ENCODE measurements around the gene CADM2.
A peak's percentile ranks its signal among the peaks of the same experiment; 100 is the strongest.
"Not testable (repeated sequence)": the region's sequence is repeated elsewhere in the genome, so short reads cannot be mapped to it uniquely, and the experiment has no call there.

CADM2 gene

GRCh38 chr3:85133691-85134420 is 175.1 kb downstream of the CADM2 start:
- not testable (repeated sequence) for H3K4me1 ChIP-seq (ENCODE audit: insufficient read depth, low read length); H2AFZ ChIP-seq (ENCODE audit: low read depth, low read length); H3K4me3 ChIP-seq (ENCODE audit: low read length); H3K27me3 ChIP-seq (ENCODE audit: insufficient read depth, low read length); H3K36me3 ChIP-seq (ENCODE audit: insufficient read depth, low read length); H3K9me3 ChIP-seq (ENCODE audit: low read length)

DNA sequence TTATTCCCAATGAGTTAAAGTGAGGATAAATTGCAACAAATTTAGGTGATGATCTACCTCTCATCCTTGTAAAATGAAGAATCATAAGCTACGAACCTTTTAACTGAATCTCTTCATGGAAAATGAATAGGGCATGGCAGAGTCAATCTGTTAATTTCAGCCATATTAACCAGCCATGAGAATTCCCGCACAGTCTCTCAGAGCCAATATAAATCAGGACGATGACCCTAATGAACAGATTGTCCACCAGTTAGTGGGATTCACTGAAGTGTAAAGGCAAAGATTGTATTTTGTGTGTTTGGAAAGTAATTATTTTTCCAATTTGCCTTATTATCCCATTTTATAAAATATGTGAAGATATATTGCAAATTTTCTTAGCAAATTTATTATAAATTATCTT is 183.8 kb downstream of the CADM2 start:
- Histone ChIP-seq H3K36me3 (ENCODE audit: insufficient read depth, low read length) (no peaks in the 10 kb centered on the region), H3K27me3 (ENCODE audit: insufficient read depth, low read length) (no peaks in the 10 kb centered on the region), H3K4me1 (ENCODE audit: insufficient read depth, low read length) (no peaks in the 10 kb centered on the region), H2AFZ (ENCODE audit: low read depth, low read length) (no peak overlapping the region), H3K9me3 (ENCODE audit: low read length) (no peaks in the 10 kb centered on the region), H3K4me3 (ENCODE audit: low read length) (no peak overlapping the region)

DNA sequence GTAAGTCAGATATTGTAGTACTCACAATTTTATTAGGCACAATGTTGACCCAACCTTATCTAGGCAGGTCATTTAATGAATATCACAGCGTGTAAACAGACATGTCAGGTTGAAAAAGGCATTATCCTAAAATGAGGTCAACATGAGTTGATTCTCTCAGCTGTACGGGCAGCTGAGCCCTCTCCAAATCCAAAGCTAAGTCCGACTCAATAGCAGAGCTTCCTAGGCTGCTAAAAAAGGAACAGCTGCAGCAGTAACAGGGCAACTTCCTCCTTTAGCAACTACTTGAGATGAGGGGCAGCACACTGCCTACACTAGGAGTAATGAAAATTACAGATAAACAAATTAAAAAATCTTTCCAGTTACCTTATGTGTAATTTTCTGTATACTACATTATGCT is 189.2 kb downstream of the CADM2 start:
- Histone ChIP-seq H3K9me3 (ENCODE audit: low read length) (no peaks in the 10 kb centered on the region), H3K4me1 (ENCODE audit: insufficient read depth, low read length) (no peaks in the 10 kb centered on the region), H3K36me3 (ENCODE audit: insufficient read depth, low read length) (no peaks in the 10 kb centered on the region), H2AFZ (ENCODE audit: low read depth, low read length) (no peak overlapping the region), H3K4me3 (ENCODE audit: low read length) (no peak overlapping the region), H3K27me3 (ENCODE audit: insufficient read depth, low read length) (no peaks in the 10 kb centered on the region)

- no peaks in the 10 kb centered on the region for H3K4me1 ChIP-seq (ENCODE audit: insufficient read depth, low read length)
- no peak overlapping the region for H2AFZ ChIP-seq (ENCODE audit: low read depth, low read length)
- no peak overlapping the region for H3K4me3 ChIP-seq (ENCODE audit: low read length)
- H3K36me3 ChIP-seq (ENCODE audit: insufficient read depth, low read length), result no peaks in the 10 kb centered on the region
- H3K27me3 ChIP-seq (ENCODE audit: insufficient read depth, low read length), result no peaks in the 10 kb centered on the region
- no peaks in the 10 kb centered on the region for H3K9me3 ChIP-seq (ENCODE audit: low read length)
These were observed 192.8 kb downstream of the CADM2 start for GRCh38 chr3:85151555-85151954.

DNA sequence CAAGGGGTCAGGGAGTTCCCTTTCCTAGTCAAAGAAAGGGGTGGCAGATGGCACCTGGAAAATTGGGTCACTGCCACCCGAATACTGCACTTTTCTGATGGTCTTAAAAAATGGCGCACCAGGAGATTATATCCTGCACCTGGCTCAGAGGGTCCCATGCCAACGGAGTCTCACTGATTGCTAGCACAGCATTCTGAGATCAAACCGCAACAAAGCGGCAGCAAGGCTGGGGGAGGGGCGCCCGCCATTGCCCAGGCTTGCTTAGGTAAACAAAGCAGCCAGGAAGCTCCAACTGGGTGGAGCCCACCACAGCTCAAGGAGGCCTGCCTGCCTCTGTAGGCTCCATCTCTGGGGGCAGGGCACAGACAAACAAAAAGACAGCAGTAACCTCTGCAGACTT is 194.5 kb downstream of the CADM2 start:
- H3K4me3 ChIP-seq (ENCODE audit: low read length); H3K36me3 ChIP-seq (ENCODE audit: insufficient read depth, low read length); H3K9me3 ChIP-seq (ENCODE audit: low read length); H3K4me1 ChIP-seq (ENCODE audit: insufficient read depth, low read length); H2AFZ ChIP-seq (ENCODE audit: low read depth, low read length); H3K27me3 ChIP-seq (ENCODE audit: insufficient read depth, low read length): not testable (repeated sequence)

DNA sequence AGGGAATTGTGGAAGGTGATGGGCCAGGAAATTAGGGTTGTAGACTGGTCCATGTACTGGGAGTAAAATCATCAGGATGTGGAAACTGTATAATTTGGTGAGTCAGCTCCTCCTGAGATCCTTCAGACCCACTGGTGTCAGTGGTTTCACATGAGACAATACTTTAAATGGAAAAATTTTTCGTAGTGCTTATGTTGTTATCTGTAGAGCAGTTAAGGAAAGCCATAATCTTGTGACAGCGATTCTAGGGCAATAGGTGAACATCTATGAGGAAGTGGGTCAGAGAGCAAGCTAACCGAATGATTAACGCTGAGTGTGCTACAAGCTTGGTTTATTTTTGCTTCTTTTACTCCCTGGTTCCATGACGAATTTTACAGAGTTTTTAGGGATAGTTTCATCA is 200.6 kb downstream of the CADM2 start:
- H3K4me3 ChIP-seq (ENCODE audit: low read length), result no peak overlapping the region
- H3K36me3 ChIP-seq (ENCODE audit: insufficient read depth, low read length), result no peaks in the 10 kb centered on the region
- H3K9me3 ChIP-seq (ENCODE audit: low read length), result no peaks in the 10 kb centered on the region
- peaks cover 4% of the 10 kb centered on the region for H3K4me1 ChIP-seq (ENCODE audit: insufficient read depth, low read length)
- no peak overlapping the region for H2AFZ ChIP-seq (ENCODE audit: low read depth, low read length)
- no peaks in the 10 kb centered on the region for H3K27me3 ChIP-seq (ENCODE audit: insufficient read depth, low read length)

GRCh38 chr3:85161544-85161943 is 202.8 kb downstream of the CADM2 start:
- Histone ChIP-seq H3K4me3 (ENCODE audit: low read length) (no peak overlapping the region), H3K36me3 (ENCODE audit: insufficient read depth, low read length) (no peaks in the 10 kb centered on the region), H3K9me3 (ENCODE audit: low read length) (no peaks in the 10 kb centered on the region), H3K4me1 (ENCODE audit: insufficient read depth, low read length) (peaks cover 7% of the 10 kb centered on the region), H3K27me3 (ENCODE audit: insufficient read depth, low read length) (no peaks in the 10 kb centered on the region), H2AFZ (ENCODE audit: low read depth, low read length) (no peak overlapping the region)

- H3K27me3 ChIP-seq (ENCODE audit: insufficient read depth, low read length), result no peaks in the 10 kb centered on the region
- peaks cover 7% of the 10 kb centered on the region for H3K4me1 ChIP-seq (ENCODE audit: insufficient read depth, low read length)
- no peaks in the 10 kb centered on the region for H3K36me3 ChIP-seq (ENCODE audit: insufficient read depth, low read length)
These were observed 204.1 kb downstream of the CADM2 start for GRCh38 chr3:85162905-85163304.

DNA sequence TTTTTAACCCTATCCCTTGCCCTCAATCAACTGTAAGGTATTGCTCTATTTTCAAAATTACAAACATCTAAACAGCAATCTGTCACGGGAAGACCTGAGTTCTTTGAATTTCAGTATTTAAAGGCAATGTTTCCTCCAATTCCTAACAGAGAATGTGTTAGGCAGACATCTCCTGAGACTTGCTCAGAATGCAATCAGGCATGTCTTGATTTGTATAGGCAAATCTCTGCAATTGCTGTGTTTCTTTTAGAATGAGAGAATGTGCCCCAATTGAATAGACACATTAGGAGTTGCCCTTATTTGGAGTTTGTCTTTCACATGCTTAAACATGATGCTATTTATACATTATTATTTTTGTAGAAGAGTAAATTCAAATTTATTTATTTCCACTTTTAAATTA is 205.6 kb downstream of the CADM2 start:
- H3K9me3 ChIP-seq (ENCODE audit: low read length), result no peaks in the 10 kb centered on the region
- peaks cover 7% of the 10 kb centered on the region for H3K4me1 ChIP-seq (ENCODE audit: insufficient read depth, low read length)
- no peaks in the 10 kb centered on the region for H3K36me3 ChIP-seq (ENCODE audit: insufficient read depth, low read length)
- peak overlapping the region; percentile 70 for H2AFZ ChIP-seq (ENCODE audit: low read depth, low read length)
- no peak overlapping the region for H3K4me3 ChIP-seq (ENCODE audit: low read length)
- H3K27me3 ChIP-seq (ENCODE audit: insufficient read depth, low read length), result no peaks in the 10 kb centered on the region

More at GRCh38 chr3:85162905-85163304, 204.1 kb downstream of the CADM2 start:
- no peak overlapping the region for H2AFZ ChIP-seq (ENCODE audit: low read depth, low read length)
- no peak overlapping the region for H3K4me3 ChIP-seq (ENCODE audit: low read length)
- H3K9me3 ChIP-seq (ENCODE audit: low read length), result no peaks in the 10 kb centered on the region

DNA sequence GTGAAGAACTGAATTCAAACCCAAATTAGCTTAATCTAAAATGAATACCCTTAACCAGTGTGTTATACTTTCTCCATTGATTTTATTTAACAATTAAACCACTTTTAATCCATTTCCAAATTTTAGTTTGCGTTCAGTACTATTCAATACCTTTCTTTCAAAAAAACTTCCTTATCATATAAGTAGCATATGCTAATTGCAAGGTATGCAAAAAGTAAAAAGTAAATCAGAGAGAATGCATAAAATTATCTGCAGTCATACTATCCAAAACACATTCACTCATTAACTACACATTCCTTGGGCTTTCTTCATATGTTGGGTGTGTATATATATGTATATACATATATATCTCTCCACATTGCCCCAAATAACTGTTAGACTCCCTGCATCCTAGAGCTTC is 208.8 kb downstream of the CADM2 start:
- Histone ChIP-seq H3K9me3 (ENCODE audit: low read length) (no peaks in the 10 kb centered on the region), H3K27me3 (ENCODE audit: insufficient read depth, low read length) (no peaks in the 10 kb centered on the region), H3K36me3 (ENCODE audit: insufficient read depth, low read length) (no peaks in the 10 kb centered on the region), H3K4me3 (ENCODE audit: low read length) (no peak overlapping the region), H2AFZ (ENCODE audit: low read depth, low read length) (no peak overlapping the region), H3K4me1 (ENCODE audit: insufficient read depth, low read length) (peaks cover 7% of the 10 kb centered on the region)

DNA sequence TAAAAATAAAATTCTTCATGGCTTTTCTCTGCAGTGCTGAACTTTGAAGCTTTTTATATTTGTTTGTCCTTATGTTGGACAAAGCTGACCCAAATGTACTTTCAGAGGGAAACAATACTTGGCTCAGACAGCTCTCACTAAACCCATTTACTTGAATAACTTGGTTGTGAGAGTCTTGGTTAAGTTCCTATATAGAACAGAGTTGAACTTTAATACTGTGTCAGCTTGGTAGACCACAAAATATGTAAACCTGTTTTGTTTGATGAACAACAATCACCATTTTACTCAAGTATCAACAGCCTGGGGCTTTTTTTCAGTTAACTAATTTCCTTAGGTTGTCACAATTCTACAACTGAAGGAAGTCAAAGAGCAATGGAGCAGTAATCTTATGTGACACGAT is 211.9 kb downstream of the CADM2 start:
- Histone ChIP-seq H3K36me3 (ENCODE audit: insufficient read depth, low read length) (no peaks in the 10 kb centered on the region), H2AFZ (ENCODE audit: low read depth, low read length) (no peak overlapping the region), H3K9me3 (ENCODE audit: low read length) (no peaks in the 10 kb centered on the region), H3K27me3 (ENCODE audit: insufficient read depth, low read length) (no peaks in the 10 kb centered on the region), H3K4me3 (ENCODE audit: low read length) (no peak overlapping the region), H3K4me1 (ENCODE audit: insufficient read depth, low read length) (no peaks in the 10 kb centered on the region)

- H3K4me3 ChIP-seq (ENCODE audit: low read length), result no peak overlapping the region
- H3K36me3 ChIP-seq (ENCODE audit: insufficient read depth, low read length), result no peaks in the 10 kb centered on the region
- H3K27me3 ChIP-seq (ENCODE audit: insufficient read depth, low read length), result no peaks in the 10 kb centered on the region
- H3K9me3 ChIP-seq (ENCODE audit: low read length), result no peaks in the 10 kb centered on the region
- no peak overlapping the region for H2AFZ ChIP-seq (ENCODE audit: low read depth, low read length)
- H3K4me1 ChIP-seq (ENCODE audit: insufficient read depth, low read length), result no peaks in the 10 kb centered on the region
These were observed 213.2 kb downstream of the CADM2 start for GRCh38 chr3:85171976-85172375.

DNA sequence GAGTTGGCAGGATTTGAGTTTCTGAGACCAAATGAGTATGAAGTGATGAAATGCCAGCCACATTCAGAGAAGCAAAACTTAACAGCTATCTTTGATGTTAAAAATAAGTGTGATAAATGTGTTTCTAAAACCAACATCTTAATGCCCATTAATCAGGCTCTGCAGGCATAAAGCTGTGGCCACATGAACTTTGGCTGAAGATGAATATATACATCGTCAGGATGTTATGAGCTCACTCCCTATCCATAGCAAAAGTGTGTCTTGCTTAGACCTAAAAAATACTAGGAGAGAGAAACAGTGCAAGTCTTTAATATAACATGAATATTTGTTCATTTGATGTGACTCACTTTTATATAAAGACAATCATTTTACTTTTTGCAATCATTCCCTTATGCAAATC is 218.0 kb downstream of the CADM2 start:
- Histone ChIP-seq H2AFZ (ENCODE audit: low read depth, low read length) (no peak overlapping the region), H3K9me3 (ENCODE audit: low read length) (no peaks in the 10 kb centered on the region), H3K36me3 (ENCODE audit: insufficient read depth, low read length) (no peaks in the 10 kb centered on the region), H3K27me3 (ENCODE audit: insufficient read depth, low read length) (no peaks in the 10 kb centered on the region), H3K4me3 (ENCODE audit: low read length) (no peak overlapping the region), H3K4me1 (ENCODE audit: insufficient read depth, low read length) (no peaks in the 10 kb centered on the region)
